GM18873 (cell line): Measurements from ENCODE around the gene MFN2.
"Not testable (repeated sequence)": the region's sequence is repeated elsewhere in the genome, so short reads cannot be mapped to it uniquely, and the experiment has no call there.

Experiments used
- ATAC-seq: cut with Tn5 transposase; IDR thresholded peaks from one replicate; pipeline ENCODE4 v1.9.1; 2021; ENCODE audit warnings: mild to moderate bottlenecking, moderate library complexity, moderate number of reproducible peaks; ENCODE audit not compliant: unreplicated experiment, low FRiP score

The MFN2 gene

GRCh38 chr1:11991969-11992676, 11.9 kb downstream of the MFN2 start:
- no peak for ATAC-seq

- ATAC-seq: no peak
These were observed 17.0 kb downstream of the MFN2 start for GRCh38 chr1:11997081-11997850.

- ATAC-seq: no peak
These were observed 18.4 kb downstream of the MFN2 start for GRCh38 chr1:11998636-11999035.

GRCh38 chr1:11999236-11999635, 19.0 kb downstream of the MFN2 start:
- ATAC-seq: no peak

- ATAC-seq: no peak
These were observed 21.1 kb downstream of the MFN2 start for GRCh38 chr1:12001249-12001917.

- no peak for ATAC-seq
These were observed 21.8 kb downstream of the MFN2 start for GRCh38 chr1:12001996-12002493.

GRCh38 chr1:12003762-12004161, 23.5 kb downstream of the MFN2 start:
- ATAC-seq: no peak

GRCh38 chr1:12005488-12006166, 25.4 kb downstream of the MFN2 start:
- ATAC-seq: no peak

GRCh38 chr1:12006167-12006921, 26.1 kb downstream of the MFN2 start:
- ATAC-seq: no peak

- no peak for ATAC-seq
These were observed 27.0 kb downstream of the MFN2 start for GRCh38 chr1:12007204-12007603.

GRCh38 chr1:12008355-12008754, 28.1 kb downstream of the MFN2 start:
- not testable (repeated sequence) for ATAC-seq

GRCh38 chr1:12009318-12009947, 29.2 kb downstream of the MFN2 start:
- ATAC-seq: no peak

GRCh38 chr1:12010746-12011570, 30.7 kb downstream of the MFN2 start:
- no peak for ATAC-seq

- ATAC-seq: no peak
These were observed 31.8 kb downstream of the MFN2 start for GRCh38 chr1:12011998-12012397.

GRCh38 chr1:12012560-12013316, 32.5 kb downstream of the MFN2 start:
- ATAC-seq: no peak

GRCh38 chr1:12014141-12014991, 34.1 kb downstream of the MFN2 start:
- no peak for ATAC-seq

GRCh38 chr1:12015001-12015491, 34.8 kb downstream of the MFN2 start:
- ATAC-seq: no peak
